ENCODE results near the gene CDH15. TPM values are rescaled to one million over a fixed set of nuclear protein-coding genes. Genes with fewer than 3 reads are reported as not detected.

The CDH15 gene
- total and polyA plus RNA-seq, 9 of the 15 experiments (the other 6 are each of a cell fraction or from before 2014, with no cell fraction given): 0.07 to 0.18 TPM; not detected in 7

GRCh38 chr16:89210165-89210903, 38.8 kb downstream of the CDH15 start:
- Histone ChIP-seq H2AFZ (ENCODE audit: low read depth, low read length) (no peak overlapping the region), H3K9me3 (replicated peaks; ENCODE audit: control insufficient read depth, insufficient read depth, low read depth, low read length) (no peaks in the 10 kb centered on the region), H3K9ac (ENCODE audit: insufficient read depth in 1 of 2, low read depth in 2 of 2, low read length in 2 of 2) (no peak overlapping the region), H3K9me1 (ENCODE audit: control insufficient read depth, insufficient read depth, low read length) (no peaks in the 10 kb centered on the region), H3K4me3 (no peak overlapping the region), H4K20me1 (replicated peaks; ENCODE audit: control insufficient read depth, insufficient read depth, low read length) (no peaks in the 10 kb centered on the region; the same call in 1 of the 2 replicates), H3K79me2 (ENCODE audit: control insufficient read depth, insufficient read depth, low read length) (no peaks in the 10 kb centered on the region), H3K4me1 (replicated peaks in 1 of 2; ENCODE audit: control insufficient read depth in 2 of 2, insufficient read depth in 2 of 2, low read length in 2 of 2) (peaks cover 0 to 3% of the 10 kb centered on the region in 2 experiments; a peak in 3 of 5 replicates), H3K27me3 (ENCODE audit: control insufficient read depth in 2 of 2, insufficient read depth in 2 of 2, low read length in 2 of 2) (peaks cover 16 to 20% of the 10 kb centered on the region in 2 experiments; a peak in 3 of 5 replicates), H3K36me3 (ENCODE audit: control insufficient read depth, insufficient read depth, low read length) (no peaks in the 10 kb centered on the region), H3K4me2 (ENCODE audit: insufficient read depth, low read length) (no peak overlapping the region), H3K27ac (ENCODE audit: extremely low read depth, low read depth, low read length) (no peak overlapping the region)
- no TSS peak for BruUV-seq (replicated peaks)
- FAIRE-seq (no peak), DNase-seq (ENCODE audit: extremely low read depth in 1 of 4, low spot score in 3 of 4) (no peak), ATAC-seq (no peak)
- intact Hi-C loops (cut with micrococcal nuclease): no loop called here
- ChIA-PET CTCF (ENCODE audit: low intra/inter-chr PET ratio) (no interaction called here), POLR2A (interaction anchor here (0.5 to 0.8 kb wide), 2 partner anchors 113 to 402 kb away, joined by 3 read pairs; no protein-coding TSS in a partner anchor)
- in situ Hi-C loops (cut with MboI): loop anchor here (10.0 kb wide), 1 partner anchor 396 kb away; the partner anchor contains the start of gene APRT
- 5% methylated on average over 11 of the region's 11 CpGs for WGBS (ENCODE audit: insufficient coverage, low coverage, missing lambda C conversion rate)
- no peak for TF ChIP-seq RERE (CRISPR knock-in tag; IDR thresholded peaks at IDR 0.05; ENCODE audit: borderline replicate concordance)
- no peak for TF ChIP-seq HOMEZ (CRISPR knock-in tag; IDR thresholded peaks at IDR 0.05)
- no peak for TF ChIP-seq MAFF (IDR thresholded peaks at IDR 0.05; ENCODE audit: low read length)
- no peak for TF ChIP-seq GMEB1 (CRISPR knock-in tag; IDR thresholded peaks at IDR 0.05)
- no peak for TF ChIP-seq MYC (IDR thresholded peaks at IDR 0.05; ENCODE audit: low read depth, low read length)
- no peak for TF ChIP-seq MYC (CRISPR knock-in tag; IDR thresholded peaks at IDR 0.05; ENCODE audit: borderline replicate concordance, low read depth)
- TF ChIP-seq KLF10 (CRISPR knock-in tag; IDR thresholded peaks at IDR 0.05): no peak

Data from K562 (cell line).